LNCaP clone FGC (cell line): ENCODE data around the gene TRPC4.

Experiments
- DNase-seq: peaks from one replicate; pipeline ENCODE4 v3.0.0-alpha.2; 2011; ENCODE audit warnings: low read depth
- H3K4me3 ChIP-seq: 2 replicates; pipeline ENCODE4 v1.5.1; 2011; ENCODE audit warnings: mild to moderate bottlenecking, low read depth, low read length, control low read depth
- TF ChIP-seq, protein P1 (sequence below): IDR thresholded peaks from 2 replicates; pipeline ENCODE4 v1.5.1; 2012; ENCODE audit warnings: mild to moderate bottlenecking; ENCODE audit not compliant: control insufficient read depth, insufficient read depth; ENCODE audit errors: extremely low read depth

Gene TRPC4

DNA sequence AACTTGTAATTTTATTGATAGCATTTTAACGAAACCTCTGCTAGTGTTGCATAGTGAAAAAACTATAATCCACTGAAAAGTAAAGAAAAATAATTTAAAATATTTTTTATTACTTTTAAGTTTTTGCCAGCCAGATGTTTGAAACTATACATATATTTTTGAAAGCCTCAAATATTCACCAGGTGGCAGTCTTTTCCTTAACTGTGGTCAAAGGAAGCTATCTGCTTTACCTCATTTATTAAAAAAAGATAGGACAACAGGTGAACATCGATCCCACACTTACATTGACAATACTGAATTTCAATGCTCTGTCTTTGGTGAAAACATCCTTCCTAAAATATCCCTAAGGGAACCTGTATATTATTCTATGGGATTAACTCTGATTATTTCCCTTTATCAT lies 100.5 kb downstream of the TRPC4 start:
- H3K4me3 ChIP-seq, result no peak overlapping the region
- DNase-seq, result no peak
- TF ChIP-seq, protein P1, sequence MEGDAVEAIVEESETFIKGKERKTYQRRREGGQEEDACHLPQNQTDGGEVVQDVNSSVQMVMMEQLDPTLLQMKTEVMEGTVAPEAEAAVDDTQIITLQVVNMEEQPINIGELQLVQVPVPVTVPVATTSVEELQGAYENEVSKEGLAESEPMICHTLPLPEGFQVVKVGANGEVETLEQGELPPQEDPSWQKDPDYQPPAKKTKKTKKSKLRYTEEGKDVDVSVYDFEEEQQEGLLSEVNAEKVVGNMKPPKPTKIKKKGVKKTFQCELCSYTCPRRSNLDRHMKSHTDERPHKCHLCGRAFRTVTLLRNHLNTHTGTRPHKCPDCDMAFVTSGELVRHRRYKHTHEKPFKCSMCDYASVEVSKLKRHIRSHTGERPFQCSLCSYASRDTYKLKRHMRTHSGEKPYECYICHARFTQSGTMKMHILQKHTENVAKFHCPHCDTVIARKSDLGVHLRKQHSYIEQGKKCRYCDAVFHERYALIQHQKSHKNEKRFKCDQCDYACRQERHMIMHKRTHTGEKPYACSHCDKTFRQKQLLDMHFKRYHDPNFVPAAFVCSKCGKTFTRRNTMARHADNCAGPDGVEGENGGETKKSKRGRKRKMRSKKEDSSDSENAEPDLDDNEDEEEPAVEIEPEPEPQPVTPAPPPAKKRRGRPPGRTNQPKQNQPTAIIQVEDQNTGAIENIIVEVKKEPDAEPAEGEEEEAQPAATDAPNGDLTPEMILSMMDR, result peak; percentile 30; the same call in 1 of the 2 replicates

DNA sequence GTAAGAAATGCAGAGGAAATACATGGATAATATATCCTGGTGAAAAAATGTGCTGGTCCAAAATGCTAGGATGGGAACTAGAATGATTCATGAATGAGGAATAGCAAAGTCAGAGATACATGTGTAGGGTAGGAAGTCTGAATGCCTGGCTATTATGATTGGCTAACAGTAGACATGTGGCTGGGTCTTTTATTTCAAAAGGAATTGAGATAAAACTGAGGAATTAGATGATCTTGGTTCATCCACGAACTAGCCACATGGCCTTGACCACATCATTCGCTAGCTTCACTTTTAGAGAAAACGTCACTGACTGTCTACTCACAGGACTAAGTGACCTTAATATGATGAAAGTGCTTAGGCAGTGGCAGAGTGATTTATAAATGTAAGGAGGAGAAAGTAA lies 103.1 kb downstream of the TRPC4 start:
- H3K4me3 ChIP-seq, result no peak overlapping the region
- TF ChIP-seq, protein P1, result no peak
- DNase-seq, result no peak

DNA sequence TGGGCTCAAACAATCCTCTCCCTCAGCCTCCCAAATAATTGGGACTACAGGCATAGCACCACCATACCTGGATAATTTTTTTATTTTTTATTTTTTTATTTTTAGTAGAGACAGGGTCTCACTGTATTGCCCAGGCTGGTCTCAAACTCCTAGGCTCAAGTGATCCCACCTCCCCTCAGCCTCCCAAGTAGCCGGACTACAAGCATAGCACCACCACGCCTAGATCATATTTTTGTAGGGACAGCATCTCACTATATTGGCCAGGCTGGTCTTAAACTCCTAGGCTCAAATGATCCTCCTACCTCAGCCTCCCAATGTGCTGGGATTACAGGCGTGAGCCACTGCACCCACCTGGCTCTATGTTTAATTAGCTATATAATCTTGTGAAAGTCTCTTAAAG lies 114.2 kb downstream of the TRPC4 start:
- TF ChIP-seq, protein P1, result no peak
- no peak for DNase-seq
- H3K4me3 ChIP-seq, result no peak overlapping the region

DNA sequence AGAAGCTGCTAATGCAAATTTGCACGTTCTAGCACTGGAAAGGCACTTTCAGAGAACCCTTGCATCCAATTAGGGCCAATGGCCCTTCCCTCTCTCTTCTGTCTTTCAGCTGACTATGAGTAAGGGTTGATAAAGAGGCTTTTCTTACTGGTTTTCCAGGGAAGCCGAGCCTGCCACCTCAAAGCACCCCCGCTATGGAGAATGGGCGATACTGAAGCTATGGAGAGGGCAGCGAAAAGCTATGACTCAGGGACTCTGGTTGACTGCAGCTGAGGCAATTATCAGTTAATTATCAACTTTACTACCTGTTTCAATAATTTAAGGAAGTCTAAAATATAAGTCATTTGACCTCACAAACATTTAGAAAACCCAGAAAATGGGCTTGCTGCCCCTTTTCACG lies 115.8 kb downstream of the TRPC4 start:
- TF ChIP-seq, protein P1, result no peak
- no peak for DNase-seq
- H3K4me3 ChIP-seq, result no peak overlapping the region

DNA sequence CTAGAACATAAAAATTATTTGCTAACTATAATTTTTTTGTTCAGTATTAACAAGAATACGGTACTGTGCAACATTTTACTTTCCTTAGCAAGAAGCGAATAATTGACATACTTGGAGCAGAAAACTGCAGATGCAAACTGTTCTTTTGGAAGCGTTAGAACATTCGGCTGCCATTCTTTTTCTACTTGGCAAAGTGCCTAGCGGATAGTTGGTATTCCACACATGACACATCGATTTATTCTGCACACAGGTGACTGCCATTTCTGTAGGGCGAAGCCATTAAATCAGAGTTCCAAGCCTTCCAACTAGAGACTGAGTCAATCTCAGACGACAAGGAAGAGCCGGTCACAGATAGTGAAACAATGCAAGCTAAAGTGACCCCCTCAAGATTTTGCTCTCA lies 117.4 kb downstream of the TRPC4 start:
- no peak overlapping the region for H3K4me3 ChIP-seq
- TF ChIP-seq, protein P1, result no peak

DNA sequence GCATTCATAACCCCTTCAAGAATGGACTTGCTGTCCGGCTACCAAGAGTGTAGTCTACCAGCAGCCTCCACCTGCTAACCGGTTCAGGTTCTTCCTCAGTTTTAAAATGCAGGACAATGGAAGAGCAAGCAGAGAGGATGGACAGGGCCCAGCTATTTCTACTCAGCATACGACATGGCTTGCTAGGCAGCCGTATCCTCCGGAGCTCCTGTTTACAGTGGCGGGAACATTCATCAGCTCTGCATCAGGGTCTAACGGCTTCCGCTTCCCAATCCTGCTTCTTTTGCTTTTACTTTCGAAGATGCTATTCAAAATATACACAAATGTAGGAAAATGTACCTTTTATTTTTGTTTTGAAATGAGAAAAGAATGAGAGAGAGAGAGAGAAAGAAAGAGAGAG lies 118.5 kb downstream of the TRPC4 start:
- DNase-seq, result no peak
- TF ChIP-seq, protein P1, result no peak
- H3K4me3 ChIP-seq, result no peak overlapping the region

More for the DNA sequence above, 117.4 kb downstream of the TRPC4 start:
- no peak for DNase-seq

DNA sequence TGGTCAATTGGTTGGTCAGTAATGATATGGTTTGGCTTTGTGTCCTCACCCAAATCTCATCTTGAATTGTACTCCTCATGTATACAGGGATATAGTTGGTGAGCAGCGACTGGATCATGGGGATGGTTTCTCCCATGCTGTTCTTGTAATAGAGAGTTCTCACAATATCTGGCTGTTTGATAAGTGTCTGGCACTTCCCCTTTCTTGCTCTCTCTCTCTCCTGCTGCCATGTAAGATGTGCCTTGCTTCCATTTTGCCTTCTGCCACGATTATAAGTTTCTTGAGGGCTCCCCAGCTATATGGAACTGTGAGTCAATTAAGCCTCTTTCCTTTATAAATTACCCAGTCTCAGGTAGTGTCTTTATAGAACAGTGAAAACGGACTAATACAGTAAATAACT lies 120.7 kb downstream of the TRPC4 start:
- DNase-seq, result no peak
- no peak overlapping the region for H3K4me3 ChIP-seq
- TF ChIP-seq, protein P1, result no peak
